DMS 273 (cell line): ENCODE data around the gene IL36RN.

Experiments used
- DNase-seq: peaks from one replicate; lab custom pipeline; 2025; ENCODE audit not compliant: unreplicated experiment; lab: John Stamatoyannopoulos, UW

The IL36RN gene

GRCh38 chr2:113058998-113059960, at the start of gene IL36RN:
IL36RN (plus strand) TSS chr2:113059198; CDS start chr2:113059439, 241 bp downstream.
- DNase-seq: no peak

DNA sequence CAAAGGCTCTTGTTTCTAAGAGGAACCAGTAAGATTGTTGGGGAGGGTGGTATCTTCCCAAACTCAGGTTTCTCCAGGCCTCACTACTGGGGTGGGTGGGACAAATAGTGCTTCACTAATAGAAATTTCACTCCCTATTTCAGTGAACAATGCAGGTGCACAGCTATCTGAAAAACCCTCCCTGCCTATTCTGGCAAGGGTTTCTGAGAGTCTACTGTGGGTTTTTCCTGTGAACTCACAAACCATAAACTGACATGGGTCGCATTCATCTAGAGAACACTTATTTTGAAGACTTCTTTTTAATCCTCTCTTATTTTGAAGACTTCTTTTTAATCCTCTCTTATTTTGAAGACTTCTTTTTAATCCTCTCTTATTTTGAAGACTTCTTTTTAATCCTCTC, 49.4 kb upstream of the IL36RN start:
- DNase-seq: no peak

DNA sequence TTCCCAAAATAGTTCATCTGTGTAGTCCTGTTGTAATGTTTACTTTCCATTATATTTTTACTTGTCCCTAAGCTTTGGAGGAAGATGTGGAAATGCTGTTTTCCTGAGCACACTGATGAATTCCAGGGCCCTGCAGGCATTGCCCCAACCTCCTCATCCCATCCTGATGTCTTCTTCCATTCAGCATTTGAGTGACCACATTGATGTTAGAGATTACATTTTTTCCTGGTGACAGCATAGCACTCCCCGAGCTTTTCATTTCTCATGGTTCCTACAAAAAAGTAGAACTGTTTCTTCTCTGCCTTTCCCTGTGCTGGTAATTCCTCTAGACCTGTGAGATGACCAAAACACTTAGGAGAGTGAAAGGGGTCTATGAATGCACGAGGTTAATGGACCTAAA, 48.9 kb upstream of the IL36RN start:
- no peak for DNase-seq

- DNase-seq: no peak
Measured at GRCh38 chr2:113011108-113011507, 47.9 kb upstream of the IL36RN start.

DNA sequence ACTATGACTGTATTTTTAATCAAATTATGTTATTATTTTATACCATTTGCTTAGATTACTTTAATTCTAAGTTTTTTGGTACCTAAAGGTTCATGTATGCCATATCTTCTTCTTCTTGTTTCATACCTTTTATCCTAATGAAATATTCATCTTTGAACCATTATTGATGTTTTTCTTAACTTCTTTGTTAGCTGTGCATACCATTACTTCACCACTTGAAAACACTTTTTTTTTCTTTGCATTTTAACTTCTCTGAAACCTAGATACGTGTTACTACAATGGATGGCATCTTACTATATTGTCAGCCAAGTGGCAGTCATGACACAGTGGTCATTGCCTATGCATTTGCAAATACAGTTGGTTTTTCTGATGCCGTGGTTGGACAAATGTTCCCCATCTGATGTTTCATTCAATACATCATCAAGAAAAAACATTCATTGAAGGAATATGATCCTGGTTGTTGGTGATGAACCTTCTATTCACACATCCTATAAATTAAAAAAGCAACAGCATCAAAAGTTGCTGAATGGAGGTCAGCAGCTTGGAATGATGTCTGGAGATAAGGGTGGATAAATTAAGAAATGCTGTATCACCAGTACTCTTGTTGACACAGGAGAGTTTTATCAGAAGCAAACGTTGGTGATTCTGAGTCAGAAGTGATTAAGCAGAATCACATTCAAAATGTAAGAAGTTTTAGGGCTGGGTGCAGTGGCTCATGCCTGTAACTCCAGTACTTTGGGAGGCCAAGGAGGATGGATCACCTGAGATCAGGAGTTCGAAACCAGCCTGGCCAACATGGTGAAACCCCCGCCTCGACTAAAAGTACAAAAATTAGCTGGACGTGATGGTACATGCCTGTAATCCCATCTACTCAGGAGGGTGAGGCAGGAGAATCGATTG, 46.3 kb upstream of the IL36RN start:
- no peak for DNase-seq

DNA sequence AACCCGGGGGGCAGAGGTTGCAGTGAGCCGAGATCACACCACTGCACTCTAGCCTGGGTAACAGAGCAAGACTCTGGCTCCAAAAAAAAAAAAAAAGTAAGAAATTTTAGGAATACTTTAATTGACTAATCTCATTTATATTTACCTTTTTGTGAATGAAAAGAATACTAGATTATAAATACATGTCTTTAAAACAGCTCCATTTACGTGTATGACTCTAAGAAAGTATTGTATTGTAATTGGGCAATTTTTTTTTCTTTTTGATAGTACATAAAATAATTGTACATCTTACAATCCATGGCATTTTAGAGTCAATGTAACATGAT, 45.7 kb upstream of the IL36RN start:
- no peak for DNase-seq

DNA sequence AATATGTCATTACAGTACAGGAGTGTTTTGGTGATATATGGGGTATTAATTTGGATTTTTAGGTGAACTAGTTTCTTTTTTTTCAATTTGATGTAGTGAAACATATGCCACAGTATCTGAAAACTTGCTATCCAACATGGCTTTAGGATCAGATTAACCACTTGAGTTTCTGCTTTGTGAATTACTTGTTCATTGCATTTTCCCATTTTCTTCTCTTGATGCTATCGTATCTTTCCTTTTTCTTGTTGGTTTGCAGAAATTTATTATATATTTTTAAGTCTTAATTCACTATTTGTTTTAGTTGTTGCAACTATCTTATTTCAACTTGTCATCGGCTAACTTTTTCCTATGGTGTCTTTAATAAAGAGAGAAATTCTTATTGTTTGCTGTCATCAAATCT, 44.9 kb upstream of the IL36RN start:
- DNase-seq: no peak

DNA sequence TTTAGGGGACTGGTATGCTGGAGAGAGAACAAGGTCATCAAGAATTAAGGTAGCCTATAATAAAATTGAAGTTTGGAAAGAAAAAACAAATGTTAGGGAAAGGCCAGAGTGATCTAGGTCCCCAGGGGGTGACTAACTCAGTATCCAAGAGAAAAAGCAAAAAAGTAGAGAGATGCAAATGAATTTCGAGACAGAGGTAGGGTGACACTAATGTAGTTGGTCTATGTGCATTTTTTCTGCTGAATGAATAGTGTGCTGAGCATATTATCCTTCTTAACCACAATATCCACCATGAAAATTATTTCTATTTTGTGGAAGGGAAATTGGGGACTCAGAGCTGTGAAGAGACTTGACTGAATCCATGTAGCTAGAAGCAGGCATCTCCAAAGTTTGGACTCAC, 44.0 kb upstream of the IL36RN start:
- no peak for DNase-seq

GRCh38 chr2:113015655-113016054, 43.3 kb upstream of the IL36RN start:
- DNase-seq: no peak

DNA sequence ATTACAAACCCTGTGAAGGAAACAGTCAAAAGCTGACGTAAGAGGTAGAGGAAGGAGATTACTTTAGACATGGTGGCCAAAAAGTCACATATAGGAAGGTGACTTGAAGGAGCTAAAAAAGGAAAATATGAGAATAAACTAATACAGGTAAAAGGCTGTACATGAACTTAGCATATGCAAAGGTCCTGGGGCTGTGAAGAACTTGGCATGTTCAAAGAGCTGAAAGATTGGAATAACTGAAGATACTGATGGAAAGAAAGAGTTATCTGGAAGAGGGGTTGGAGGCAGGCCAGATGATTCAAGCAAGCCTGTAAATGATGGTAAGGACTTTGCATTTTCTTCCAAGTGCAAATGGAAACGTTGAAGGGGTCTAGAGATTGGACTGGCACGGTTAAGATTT, 40.5 kb upstream of the IL36RN start:
- no peak for DNase-seq

- no peak for DNase-seq
Measured at GRCh38 chr2:113021312-113021711, 37.7 kb upstream of the IL36RN start.

DNA sequence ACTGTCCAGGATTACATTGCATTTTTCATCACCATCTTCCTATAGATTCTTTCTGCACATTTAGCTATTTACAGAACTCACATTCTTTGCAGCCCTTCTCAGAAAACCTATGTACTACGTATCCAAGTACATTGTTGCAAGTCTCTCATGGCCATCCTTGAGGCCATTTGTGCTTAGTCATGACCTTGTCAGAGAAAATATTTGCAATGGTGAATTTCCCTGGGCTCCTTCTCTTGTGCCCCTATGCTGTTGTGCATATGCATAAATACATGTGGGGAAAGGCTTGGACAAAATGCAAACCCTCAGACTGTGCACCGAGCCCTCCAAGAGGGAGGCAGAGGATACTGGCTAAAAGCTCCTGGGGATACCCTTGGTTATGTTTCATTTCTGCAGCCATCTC, 34.2 kb upstream of the IL36RN start:
- no peak for DNase-seq

DNA sequence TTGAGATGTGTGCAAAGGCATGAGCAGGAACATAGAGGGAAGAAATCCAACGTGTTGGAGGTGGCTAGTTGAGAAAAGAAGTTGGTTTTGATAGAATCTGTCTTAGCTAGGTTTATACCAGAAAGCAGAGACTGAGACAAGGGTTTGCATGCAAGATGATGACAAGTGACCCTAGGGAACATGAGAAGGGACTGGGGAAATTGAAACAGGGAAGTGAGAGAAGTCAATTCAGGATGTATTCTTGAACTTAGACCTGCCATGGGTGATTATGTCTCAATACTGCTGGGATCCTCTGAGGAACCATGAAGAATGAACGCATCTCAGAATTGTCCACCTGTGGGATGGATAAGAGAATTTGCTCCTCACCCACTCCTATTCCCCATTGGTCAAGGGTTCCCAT, 33.3 kb upstream of the IL36RN start:
- no peak for DNase-seq

- no peak for DNase-seq
Measured at GRCh38 chr2:113027691-113028090, 31.3 kb upstream of the IL36RN start.

GRCh38 chr2:113028112-113028511, 30.9 kb upstream of the IL36RN start:
- no peak for DNase-seq

DNA sequence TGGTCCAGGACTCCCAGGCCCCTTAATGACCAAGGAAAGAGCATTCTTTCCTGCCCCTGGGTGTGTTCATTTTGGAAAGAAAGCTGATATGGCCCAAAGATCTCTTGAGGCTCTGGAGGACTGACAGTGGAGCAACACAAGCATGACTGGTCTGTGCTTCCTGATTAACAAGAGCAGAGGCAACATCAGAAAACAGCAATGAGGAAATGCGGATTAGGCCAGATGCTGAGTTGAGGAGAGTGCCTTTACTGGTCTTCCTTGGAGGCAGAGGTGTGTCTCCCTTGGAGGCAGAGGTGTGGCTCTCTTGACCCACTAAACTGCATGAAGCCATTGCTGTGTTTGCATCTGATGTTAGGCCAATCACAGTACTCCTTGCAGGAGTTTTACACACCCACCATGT, 26.3 kb upstream of the IL36RN start:
- DNase-seq: no peak

GRCh38 chr2:113034016-113034415, 25.0 kb upstream of the IL36RN start:
- DNase-seq: no peak

DNA sequence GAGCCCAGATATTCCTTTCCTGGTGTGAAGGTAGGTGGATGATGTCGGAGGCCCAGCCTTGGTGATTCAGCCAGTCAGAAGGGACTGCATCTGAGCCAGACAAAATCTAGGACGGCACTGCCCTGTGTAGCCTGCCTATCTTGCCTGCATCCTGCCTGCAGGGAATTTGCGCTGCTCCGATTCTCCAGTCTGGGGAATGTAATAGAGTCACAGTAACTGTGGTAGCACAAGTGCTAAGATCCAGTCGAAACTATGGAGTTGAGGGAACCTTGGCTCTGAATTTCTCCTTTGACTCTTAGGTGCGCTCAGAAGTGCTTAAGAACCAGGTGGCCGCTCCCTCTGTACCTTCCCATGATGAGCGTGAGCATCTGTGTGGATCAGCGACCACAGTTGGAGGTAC, 22.2 kb upstream of the IL36RN start:
- DNase-seq: no peak

- DNase-seq: no peak
Measured at GRCh38 chr2:113038291-113038690, 20.7 kb upstream of the IL36RN start.

DNA sequence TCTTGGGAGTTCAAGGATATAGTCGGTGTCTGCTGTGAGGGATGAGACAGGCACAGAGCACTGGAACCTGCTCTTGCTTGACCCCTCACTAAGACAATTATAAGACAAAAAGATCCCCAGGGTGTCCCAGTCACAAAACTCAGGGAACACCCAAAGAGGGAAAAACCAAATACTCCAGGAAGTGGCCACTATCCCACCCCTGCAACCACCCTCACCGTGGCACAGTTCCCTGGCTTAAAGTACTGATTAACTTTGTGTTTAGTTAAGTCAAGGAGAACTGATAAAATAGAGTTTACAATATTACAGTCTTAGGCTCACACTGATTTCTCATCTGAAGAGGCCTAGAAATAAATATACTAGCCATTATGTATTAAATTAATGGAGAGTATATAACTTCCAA, 19.8 kb upstream of the IL36RN start:
- DNase-seq: no peak

DNA sequence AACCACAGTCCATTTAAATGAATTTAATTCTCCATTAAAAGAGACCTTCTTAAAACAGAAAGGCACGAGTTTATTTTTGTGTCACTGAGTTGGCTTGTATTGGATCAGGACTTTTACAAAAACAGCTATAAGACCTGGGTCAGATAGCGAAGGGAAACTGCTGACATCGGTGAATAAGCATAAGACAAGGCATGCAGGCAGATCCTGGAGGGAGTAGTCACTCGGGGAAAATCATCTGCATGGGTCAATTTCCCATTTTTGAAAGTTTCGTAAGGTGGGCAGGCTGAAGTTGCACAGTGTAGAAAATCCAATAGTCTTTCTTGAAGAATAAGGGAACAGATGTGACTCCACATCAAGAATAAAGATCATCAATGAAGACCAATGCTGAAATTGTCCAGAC, 19.3 kb upstream of the IL36RN start:
- DNase-seq: no peak

DNA sequence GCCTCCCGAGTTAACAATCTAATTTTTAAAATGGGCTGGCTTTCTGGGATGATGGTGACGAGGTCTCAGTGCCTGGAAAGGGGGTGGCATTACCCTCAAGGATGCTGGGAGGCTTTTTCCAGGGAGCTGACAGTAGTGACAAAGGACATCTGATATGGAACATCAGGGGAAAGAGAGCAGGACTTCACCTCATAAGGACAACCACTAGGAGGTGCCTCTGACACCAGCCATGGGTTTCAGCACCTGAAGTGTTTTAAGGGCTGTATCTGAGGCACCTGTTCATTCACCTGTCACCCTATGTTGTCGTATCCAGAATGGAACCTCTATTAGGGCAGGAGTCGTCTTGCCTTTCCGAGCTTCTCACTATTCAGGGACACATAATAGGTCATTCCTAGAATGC, 17.1 kb upstream of the IL36RN start:
- no peak for DNase-seq
